ENCODE measurements around the gene CERS6. TPM values are rescaled to one million over a fixed set of nuclear protein-coding genes. Genes with fewer than 3 reads are reported as not detected.
"Not testable (repeated sequence)": the region's sequence is repeated elsewhere in the genome, so short reads cannot be mapped to it uniquely, and the experiment has no call there.

The CERS6 gene
- total RNA-seq, 1 donor from 2014 or later: 16.2 TPM

GRCh38 chr2:168466190-168466737 lies 10.2 kb downstream of the CERS6 start:
- intact Hi-C loops (cut with micrococcal nuclease): no loop called here

- intact Hi-C loops (cut with micrococcal nuclease): no loop called here
Measured at GRCh38 chr2:168466834-168467565, 10.9 kb downstream of the CERS6 start.

- intact Hi-C loops (cut with micrococcal nuclease): no loop called here
Measured at GRCh38 chr2:168467729-168468128, 11.7 kb downstream of the CERS6 start.

- intact Hi-C loops (cut with micrococcal nuclease): no loop called here
Measured at GRCh38 chr2:168468354-168468753, 12.3 kb downstream of the CERS6 start.

GRCh38 chr2:168469281-168469988 lies 13.4 kb downstream of the CERS6 start:
- intact Hi-C loops (cut with micrococcal nuclease): no loop called here

GRCh38 chr2:168470320-168471162 lies 14.5 kb downstream of the CERS6 start:
- intact Hi-C loops (cut with micrococcal nuclease): no loop called here

- intact Hi-C loops (cut with micrococcal nuclease): no loop called here
Measured at GRCh38 chr2:168471163-168471475, 15.0 kb downstream of the CERS6 start.

- intact Hi-C loops (cut with micrococcal nuclease): no loop called here
Measured at GRCh38 chr2:168475636-168476035, 19.6 kb downstream of the CERS6 start.

GRCh38 chr2:168478206-168478605 lies 22.1 kb downstream of the CERS6 start:
- intact Hi-C loops (cut with micrococcal nuclease): no loop called here

- intact Hi-C loops (cut with micrococcal nuclease): no loop called here
Measured at GRCh38 chr2:168480356-168480755, 24.3 kb downstream of the CERS6 start.

- intact Hi-C loops (cut with micrococcal nuclease): no loop called here
Measured at GRCh38 chr2:168480825-168481585, 24.9 kb downstream of the CERS6 start.

- intact Hi-C loops (cut with micrococcal nuclease): no loop called here
Measured at GRCh38 chr2:168482269-168482668, 26.2 kb downstream of the CERS6 start.

GRCh38 chr2:168482952-168483831 lies 27.1 kb downstream of the CERS6 start:
- intact Hi-C loops (cut with micrococcal nuclease): no loop called here

- intact Hi-C loops (cut with micrococcal nuclease): no loop called here
Measured at GRCh38 chr2:168486477-168486876, 30.4 kb downstream of the CERS6 start.

- intact Hi-C loops (cut with micrococcal nuclease): loop anchor here (1.0 to 2.0 kb wide), 3 partner anchors 33 to 241 kb away; no protein-coding TSS in a partner anchor
Measured at GRCh38 chr2:168490015-168490874, 34.2 kb downstream of the CERS6 start.

- intact Hi-C loops (cut with micrococcal nuclease): loop anchor here (1.0 to 2.0 kb wide), 3 partner anchors 34 to 242 kb away; no protein-coding TSS in a partner anchor
Measured at GRCh38 chr2:168490946-168491605, 35.0 kb downstream of the CERS6 start.

- intact Hi-C loops (cut with micrococcal nuclease): loop anchor here (2.0 kb wide), 2 partner anchors 59 to 243 kb away; no protein-coding TSS in a partner anchor
Measured at GRCh38 chr2:168491728-168492127, 35.7 kb downstream of the CERS6 start.

GRCh38 chr2:168493219-168493618 lies 37.1 kb downstream of the CERS6 start:
- intact Hi-C loops (cut with micrococcal nuclease): not testable (repeated sequence)

All from T-helper 2 cell treated with Interferon-gamma antibody and Interleukin-4, amounts not matched to agents 100 ng/mL and 5 ng/mL, for 36 hours (primary cell).